ENCODE results near the gene INSYN1.

INSYN1 gene

GRCh38 chr15:73717802-73718201 lies 35.3 kb downstream of the INSYN1 start:
- no peak overlapping the region for H3K9ac ChIP-seq (ENCODE audit: low read length in 5 of 5)
- no peak overlapping the region for H3K27ac ChIP-seq (ENCODE audit: low read depth, low read length)

DNA sequence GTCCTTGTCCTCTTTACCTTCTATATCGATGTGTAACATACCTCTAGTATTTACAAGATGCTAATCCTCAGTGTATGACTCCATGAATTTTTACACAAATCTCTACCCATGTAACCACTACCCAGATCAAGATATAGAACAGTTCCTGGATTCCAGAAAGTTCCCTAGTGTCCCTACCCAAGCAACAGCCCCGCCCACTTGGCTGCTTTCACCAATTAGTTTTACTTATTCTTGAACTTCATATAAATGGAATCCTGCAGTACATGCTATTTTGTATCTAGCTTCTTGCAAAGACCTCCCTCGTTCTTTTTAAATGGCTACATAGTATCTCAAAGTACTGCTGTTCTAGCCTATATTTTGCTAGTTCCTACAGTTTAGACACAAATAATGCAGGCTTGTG lies 35.9 kb downstream of the INSYN1 start:
- Histone ChIP-seq H3K4me1 (ENCODE audit: control insufficient read depth in 5 of 5, insufficient read depth in 5 of 5, low read length in 5 of 5) (no peaks in the 10 kb centered on the region), H3K9me3 (ENCODE audit: control insufficient read depth in 5 of 5, low read length in 5 of 5) (no peaks in the 10 kb centered on the region), H3K27me3 (ENCODE audit: control insufficient read depth in 5 of 5, insufficient read depth in 4 of 5, low read length in 5 of 5) (peaks cover 0 to 10% (median 0%) of the 10 kb centered on the region in 5 donors), H3K4me3 (ENCODE audit: low read depth in 1 of 5, low read length in 5 of 5) (no peak overlapping the region), H3K27ac (ENCODE audit: low read depth, low read length) (no peak overlapping the region), H3K9ac (ENCODE audit: low read length in 5 of 5) (no peak overlapping the region), H3K36me3 (ENCODE audit: control insufficient read depth in 5 of 5, insufficient read depth in 5 of 5, low read length in 5 of 5) (peaks cover 4 to 23% (median 20%) of the 10 kb centered on the region in 5 donors)

More at GRCh38 chr15:73717802-73718201, 35.3 kb downstream of the INSYN1 start:
- no peak overlapping the region for H3K4me3 ChIP-seq (ENCODE audit: low read depth in 1 of 5, low read length in 5 of 5)
- H3K4me1 ChIP-seq (ENCODE audit: control insufficient read depth in 5 of 5, insufficient read depth in 5 of 5, low read length in 5 of 5): no peaks in the 10 kb centered on the region
- no peaks in the 10 kb centered on the region for H3K9me3 ChIP-seq (ENCODE audit: control insufficient read depth in 5 of 5, low read length in 5 of 5)
- peaks cover 4 to 17% (median 15%) of the 10 kb centered on the region in 5 donors for H3K36me3 ChIP-seq (ENCODE audit: control insufficient read depth in 5 of 5, insufficient read depth in 5 of 5, low read length in 5 of 5)
- H3K27me3 ChIP-seq (ENCODE audit: control insufficient read depth in 5 of 5, insufficient read depth in 4 of 5, low read length in 5 of 5): peaks cover 0 to 16% (median 0%) of the 10 kb centered on the region in 5 donors

GRCh38 chr15:73716417-73716816 lies 36.7 kb downstream of the INSYN1 start:
- Histone ChIP-seq H3K27me3 (ENCODE audit: control insufficient read depth in 5 of 5, insufficient read depth in 4 of 5, low read length in 5 of 5) (peaks cover 0 to 10% (median 0%) of the 10 kb centered on the region in 5 donors), H3K36me3 (ENCODE audit: control insufficient read depth in 5 of 5, insufficient read depth in 5 of 5, low read length in 5 of 5) (peaks cover 4 to 29% (median 23%) of the 10 kb centered on the region in 5 donors), H3K9ac (ENCODE audit: low read length in 5 of 5) (no peak overlapping the region), H3K4me3 (ENCODE audit: low read depth in 1 of 5, low read length in 5 of 5) (no peak overlapping the region), H3K4me1 (ENCODE audit: control insufficient read depth in 5 of 5, insufficient read depth in 5 of 5, low read length in 5 of 5) (peaks cover 0 to 2% (median 0%) of the 10 kb centered on the region in 5 donors), H3K9me3 (ENCODE audit: control insufficient read depth in 5 of 5, low read length in 5 of 5) (no peaks in the 10 kb centered on the region), H3K27ac (ENCODE audit: low read depth, low read length) (no peak overlapping the region)

DNA sequence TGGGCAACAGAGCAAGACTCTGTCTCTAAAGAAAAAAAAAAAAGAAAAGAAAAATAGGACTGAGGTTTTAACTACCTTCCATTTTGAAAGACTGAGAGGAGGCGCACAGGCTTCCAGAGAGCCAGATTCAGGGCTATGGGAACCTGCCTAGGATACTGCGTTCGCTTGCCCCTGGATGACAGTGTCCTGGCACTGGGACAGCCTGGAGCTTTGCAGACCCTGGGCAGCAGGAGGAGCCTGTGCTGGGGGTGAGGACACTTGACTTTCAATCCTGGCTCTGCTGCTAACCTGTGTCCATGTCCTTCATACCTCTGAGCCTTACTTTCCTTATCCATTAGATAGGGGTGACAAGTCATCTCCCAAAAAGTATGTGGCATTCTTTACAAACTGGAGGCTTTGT lies 37.7 kb downstream of the INSYN1 start:
- Histone ChIP-seq H3K4me3 (ENCODE audit: low read depth in 1 of 5, low read length in 5 of 5) (no peak overlapping the region), H3K27ac (ENCODE audit: low read depth, low read length) (no peak overlapping the region), H3K9ac (ENCODE audit: low read length in 5 of 5) (no peak overlapping the region), H3K27me3 (ENCODE audit: control insufficient read depth in 5 of 5, insufficient read depth in 4 of 5, low read length in 5 of 5) (peaks cover 0 to 5% (median 0%) of the 10 kb centered on the region in 5 donors), H3K36me3 (ENCODE audit: control insufficient read depth in 5 of 5, insufficient read depth in 5 of 5, low read length in 5 of 5) (peaks cover 4 to 39% (median 33%) of the 10 kb centered on the region in 5 donors), H3K4me1 (ENCODE audit: control insufficient read depth in 5 of 5, insufficient read depth in 5 of 5, low read length in 5 of 5) (peaks cover 0 to 7% (median 0%) of the 10 kb centered on the region in 5 donors), H3K9me3 (ENCODE audit: control insufficient read depth in 5 of 5, low read length in 5 of 5) (no peaks in the 10 kb centered on the region)

DNA sequence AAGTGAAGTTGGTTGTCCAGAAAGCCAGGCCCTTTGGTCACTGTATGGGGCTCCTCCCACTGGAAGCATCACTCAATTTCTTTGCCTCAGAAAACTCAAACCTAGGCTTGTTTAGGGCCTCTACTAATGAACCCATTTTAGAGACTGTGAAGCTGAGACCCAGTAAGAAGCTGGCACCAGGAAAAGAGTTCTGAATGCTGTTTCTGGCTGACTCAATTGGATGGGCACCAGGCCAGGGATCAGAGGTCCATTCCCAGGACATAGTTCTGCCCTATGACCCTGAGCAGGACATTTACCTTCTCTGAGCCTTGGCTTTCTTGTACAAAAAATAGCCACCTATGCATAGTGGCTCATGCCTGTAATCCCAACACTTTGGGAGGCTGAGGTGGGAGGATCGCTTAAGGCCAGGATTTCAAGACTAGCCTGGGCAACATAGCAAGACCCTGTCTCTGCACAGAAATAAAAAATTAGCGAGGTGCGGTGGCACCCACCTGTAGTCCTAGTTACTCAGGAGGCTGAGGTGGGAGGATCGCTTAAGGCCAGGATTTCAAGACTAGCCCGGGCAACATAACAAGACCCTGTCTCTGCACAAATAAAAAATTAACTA lies 38.4 kb downstream of the INSYN1 start:
- peaks cover 4 to 45% (median 40%) of the 10 kb centered on the region in 5 donors for H3K36me3 ChIP-seq (ENCODE audit: control insufficient read depth in 5 of 5, insufficient read depth in 5 of 5, low read length in 5 of 5)

GRCh38 chr15:73712107-73712506 lies 41.0 kb downstream of the INSYN1 start:
- peaks cover 4 to 72% (median 63%) of the 10 kb centered on the region in 5 donors for H3K36me3 ChIP-seq (ENCODE audit: control insufficient read depth in 5 of 5, insufficient read depth in 5 of 5, low read length in 5 of 5)
- H3K4me3 ChIP-seq (ENCODE audit: low read depth in 1 of 5, low read length in 5 of 5): no peak overlapping the region
- H3K4me1 ChIP-seq (ENCODE audit: control insufficient read depth in 5 of 5, insufficient read depth in 5 of 5, low read length in 5 of 5): peaks cover 0 to 7% (median 0%) of the 10 kb centered on the region in 5 donors
- no peaks in the 10 kb centered on the region for H3K27me3 ChIP-seq (ENCODE audit: control insufficient read depth in 5 of 5, insufficient read depth in 4 of 5, low read length in 5 of 5)
- no peak overlapping the region for H3K9ac ChIP-seq (ENCODE audit: low read length in 5 of 5)
- no peaks in the 10 kb centered on the region for H3K9me3 ChIP-seq (ENCODE audit: control insufficient read depth in 5 of 5, low read length in 5 of 5)
- H3K27ac ChIP-seq (ENCODE audit: low read depth, low read length): no peak overlapping the region

More for the DNA sequence above, 38.4 kb downstream of the INSYN1 start:
- Histone ChIP-seq H3K27me3 (ENCODE audit: control insufficient read depth in 5 of 5, insufficient read depth in 4 of 5, low read length in 5 of 5) (peaks cover 0 to 3% (median 0%) of the 10 kb centered on the region in 5 donors), H3K9ac (ENCODE audit: low read length in 5 of 5) (no peak overlapping the region), H3K9me3 (ENCODE audit: control insufficient read depth in 5 of 5, low read length in 5 of 5) (no peaks in the 10 kb centered on the region), H3K4me3 (ENCODE audit: low read depth in 1 of 5, low read length in 5 of 5) (no peak overlapping the region), H3K27ac (ENCODE audit: low read depth, low read length) (no peak overlapping the region), H3K4me1 (ENCODE audit: control insufficient read depth in 5 of 5, insufficient read depth in 5 of 5, low read length in 5 of 5) (peaks cover 0 to 7% (median 0%) of the 10 kb centered on the region in 5 donors)

GRCh38 chr15:73711526-73711925 lies 41.6 kb downstream of the INSYN1 start:
- peaks cover 0 to 7% (median 0%) of the 10 kb centered on the region in 5 donors for H3K4me1 ChIP-seq (ENCODE audit: control insufficient read depth in 5 of 5, insufficient read depth in 5 of 5, low read length in 5 of 5)
- H3K4me3 ChIP-seq (ENCODE audit: low read depth in 1 of 5, low read length in 5 of 5): no peak overlapping the region
- no peak overlapping the region for H3K9ac ChIP-seq (ENCODE audit: low read length in 5 of 5)
- no peaks in the 10 kb centered on the region for H3K9me3 ChIP-seq (ENCODE audit: control insufficient read depth in 5 of 5, low read length in 5 of 5)
- no peaks in the 10 kb centered on the region for H3K27me3 ChIP-seq (ENCODE audit: control insufficient read depth in 5 of 5, insufficient read depth in 4 of 5, low read length in 5 of 5)
- H3K27ac ChIP-seq (ENCODE audit: low read depth, low read length): no peak overlapping the region
- peaks cover 4 to 78% (median 69%) of the 10 kb centered on the region in 5 donors for H3K36me3 ChIP-seq (ENCODE audit: control insufficient read depth in 5 of 5, insufficient read depth in 5 of 5, low read length in 5 of 5)

DNA sequence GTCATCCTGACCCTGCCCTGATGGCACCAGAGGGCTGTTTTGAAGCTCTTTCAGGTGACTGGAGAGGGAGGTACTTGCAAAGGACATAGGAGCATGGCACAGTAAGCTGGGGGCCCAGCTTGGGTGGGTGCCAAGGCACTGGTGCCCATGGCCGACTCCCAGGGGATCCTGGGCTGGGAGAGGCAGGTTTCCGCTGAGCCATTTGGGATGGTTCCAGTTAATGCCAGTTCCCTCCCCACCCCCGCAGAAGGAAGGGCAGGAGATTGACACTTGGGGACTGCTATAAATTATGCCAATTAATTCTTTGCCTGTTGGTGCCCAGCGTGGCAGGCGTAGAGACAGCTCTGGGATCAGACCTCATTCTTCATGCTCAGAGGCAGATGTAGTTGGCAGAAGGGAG lies 42.8 kb downstream of the INSYN1 start:
- H3K27me3 ChIP-seq (ENCODE audit: control insufficient read depth in 5 of 5, insufficient read depth in 4 of 5, low read length in 5 of 5): no peaks in the 10 kb centered on the region
- H3K27ac ChIP-seq (ENCODE audit: low read depth, low read length): no peak overlapping the region
- peaks cover 0 to 7% (median 0%) of the 10 kb centered on the region in 5 donors for H3K4me1 ChIP-seq (ENCODE audit: control insufficient read depth in 5 of 5, insufficient read depth in 5 of 5, low read length in 5 of 5)
- no peaks in the 10 kb centered on the region for H3K9me3 ChIP-seq (ENCODE audit: control insufficient read depth in 5 of 5, low read length in 5 of 5)
- no peak overlapping the region for H3K9ac ChIP-seq (ENCODE audit: low read length in 5 of 5)
- H3K36me3 ChIP-seq (ENCODE audit: control insufficient read depth in 5 of 5, insufficient read depth in 5 of 5, low read length in 5 of 5): peaks cover 4 to 86% (median 73%) of the 10 kb centered on the region in 5 donors
- no peak overlapping the region for H3K4me3 ChIP-seq (ENCODE audit: low read depth in 1 of 5, low read length in 5 of 5)

DNA sequence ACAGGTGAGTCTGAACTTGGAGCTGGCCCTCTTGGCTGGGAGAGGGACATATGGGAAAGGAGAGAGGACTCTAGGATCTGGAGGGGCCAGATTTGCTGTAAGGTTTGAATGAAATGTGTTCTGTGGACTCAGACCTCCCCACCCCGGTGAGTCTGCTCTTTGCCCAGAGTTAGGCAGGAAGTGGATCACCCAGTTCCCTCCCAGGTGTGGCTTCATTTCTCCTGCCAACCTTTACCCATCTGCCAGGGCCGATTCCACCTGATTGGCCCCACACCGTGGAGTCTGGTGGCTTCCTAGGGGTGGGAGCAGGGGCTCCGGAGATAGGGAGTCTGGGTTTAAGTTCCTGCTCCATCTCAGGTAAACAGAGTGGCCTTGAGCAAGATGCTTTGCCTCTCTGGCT lies 43.5 kb downstream of the INSYN1 start:
- Histone ChIP-seq H3K9me3 (ENCODE audit: control insufficient read depth in 5 of 5, low read length in 5 of 5) (no peaks in the 10 kb centered on the region), H3K4me3 (ENCODE audit: low read depth in 1 of 5, low read length in 5 of 5) (no peak overlapping the region), H3K4me1 (ENCODE audit: control insufficient read depth in 5 of 5, insufficient read depth in 5 of 5, low read length in 5 of 5) (peaks cover 0 to 7% (median 0%) of the 10 kb centered on the region in 5 donors), H3K9ac (ENCODE audit: low read length in 5 of 5) (no peak overlapping the region), H3K27ac (ENCODE audit: low read depth, low read length) (no peak overlapping the region), H3K27me3 (ENCODE audit: control insufficient read depth in 5 of 5, insufficient read depth in 4 of 5, low read length in 5 of 5) (no peaks in the 10 kb centered on the region), H3K36me3 (ENCODE audit: control insufficient read depth in 5 of 5, insufficient read depth in 5 of 5, low read length in 5 of 5) (peaks cover 4 to 93% (median 77%) of the 10 kb centered on the region in 5 donors)

DNA sequence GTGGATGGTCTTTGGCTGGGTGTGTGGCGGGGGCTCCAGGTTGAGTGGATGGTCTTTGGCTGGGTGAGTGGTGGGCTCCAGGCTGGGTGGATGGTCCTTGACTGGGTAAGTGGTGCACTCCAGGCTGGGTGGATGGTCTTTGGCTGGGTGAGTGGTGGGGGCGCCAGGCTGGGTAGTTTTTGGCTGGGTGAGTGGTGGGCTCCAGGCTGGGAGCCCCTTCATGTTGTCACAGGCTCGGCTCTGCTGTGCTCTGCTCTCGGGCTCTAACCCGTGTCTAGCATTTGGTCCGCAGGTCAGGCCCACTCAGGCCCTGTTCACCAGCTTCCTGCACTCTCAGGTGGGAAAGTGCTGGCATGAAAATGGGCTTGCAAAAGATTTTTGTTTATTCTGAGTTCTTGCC lies 43.9 kb downstream of the INSYN1 start:
- Histone ChIP-seq H3K27me3 (ENCODE audit: control insufficient read depth in 5 of 5, insufficient read depth in 4 of 5, low read length in 5 of 5) (no peaks in the 10 kb centered on the region), H3K4me3 (ENCODE audit: low read depth in 1 of 5, low read length in 5 of 5) (no peak overlapping the region), H3K9me3 (ENCODE audit: control insufficient read depth in 5 of 5, low read length in 5 of 5) (no peaks in the 10 kb centered on the region), H3K4me1 (ENCODE audit: control insufficient read depth in 5 of 5, insufficient read depth in 5 of 5, low read length in 5 of 5) (peaks cover 0 to 7% (median 0%) of the 10 kb centered on the region in 5 donors), H3K9ac (ENCODE audit: low read length in 5 of 5) (no peak overlapping the region), H3K36me3 (ENCODE audit: control insufficient read depth in 5 of 5, insufficient read depth in 5 of 5, low read length in 5 of 5) (peaks cover 4 to 95% (median 82%) of the 10 kb centered on the region in 5 donors), H3K27ac (ENCODE audit: low read depth, low read length) (no peak overlapping the region)
